ENCODE results near the gene MEX3C.

Gene MEX3C

GRCh38 chr18:51226068-51226467 is 28.6 kb upstream of the MEX3C start (continued):
- TF ChIP-seq ZNF8 (CRISPR knock-in tag; IDR thresholded peaks at IDR 0.05) (no peak), SNAI2 (CRISPR knock-in tag; IDR thresholded peaks at IDR 0.05) (no peak), ZFP30 (CRISPR knock-in tag; IDR thresholded peaks at IDR 0.05) (no peak)

GRCh38 chr18:51212606-51213005 is 15.1 kb upstream of the MEX3C start:
- TF ChIP-seq ZNF70 (CRISPR knock-in tag; IDR thresholded peaks at IDR 0.05) = no peak
- no peak for TF ChIP-seq SNAI2 (CRISPR knock-in tag; IDR thresholded peaks at IDR 0.05)
- TF ChIP-seq BACH2 (CRISPR knock-in tag; IDR thresholded peaks at IDR 0.05; ENCODE audit: borderline replicate concordance) = no peak
- TF ChIP-seq ISL1 (CRISPR knock-in tag; IDR thresholded peaks at IDR 0.05) = no peak
- no peak for TF ChIP-seq GLIS3 (CRISPR knock-in tag; IDR thresholded peaks at IDR 0.05)
- TF ChIP-seq ESRRG (CRISPR knock-in tag; IDR thresholded peaks at IDR 0.05) = no peak
- no peak for TF ChIP-seq RARB (CRISPR knock-in tag; IDR thresholded peaks at IDR 0.05)
- no peak for TF ChIP-seq TOX (CRISPR knock-in tag; IDR thresholded peaks at IDR 0.05; ENCODE audit: borderline replicate concordance)
- no peak for TF ChIP-seq CSDC2 (CRISPR knock-in tag; IDR thresholded peaks at IDR 0.05)
- no peak for TF ChIP-seq CSRNP3 (CRISPR knock-in tag; IDR thresholded peaks at IDR 0.05)
- no peak for TF ChIP-seq PATZ1 (CRISPR knock-in tag; IDR thresholded peaks at IDR 0.05; ENCODE audit: borderline replicate concordance)

GRCh38 chr18:51211552-51211951 is 14.1 kb upstream of the MEX3C start:
- TF ChIP-seq ISL1 (CRISPR knock-in tag; IDR thresholded peaks at IDR 0.05) = no peak
- no peak for TF ChIP-seq ARNTL (CRISPR knock-in tag; IDR thresholded peaks at IDR 0.05; ENCODE audit: borderline replicate concordance, low read depth)
- TF ChIP-seq ZFP30 (CRISPR knock-in tag; IDR thresholded peaks at IDR 0.05) = no peak
- TF ChIP-seq CSDC2 (CRISPR knock-in tag; IDR thresholded peaks at IDR 0.05) = no peak
- TF ChIP-seq ZNF8 (CRISPR knock-in tag; IDR thresholded peaks at IDR 0.05) = no peak
- TF ChIP-seq ZNF565 (CRISPR knock-in tag; conservative IDR thresholded peaks at IDR 0.05; ENCODE audit: low read depth) = no peak
- no peak for TF ChIP-seq ZFP3 (CRISPR knock-in tag; IDR thresholded peaks at IDR 0.05)
- TF ChIP-seq ZNF70 (CRISPR knock-in tag; IDR thresholded peaks at IDR 0.05) = no peak
- no peak for TF ChIP-seq BACH2 (CRISPR knock-in tag; IDR thresholded peaks at IDR 0.05; ENCODE audit: borderline replicate concordance)
- TF ChIP-seq TOX (CRISPR knock-in tag; IDR thresholded peaks at IDR 0.05; ENCODE audit: borderline replicate concordance) = no peak
- TF ChIP-seq TSHZ2 (CRISPR knock-in tag; IDR thresholded peaks at IDR 0.05) = no peak
- no peak for TF ChIP-seq ZC3H10 (CRISPR knock-in tag; IDR thresholded peaks at IDR 0.05)
- TF ChIP-seq POU6F1 (CRISPR knock-in tag; IDR thresholded peaks at IDR 0.05; ENCODE audit: borderline replicate concordance, low read depth) = no peak
- no peak for TF ChIP-seq PPARA (CRISPR knock-in tag; IDR thresholded peaks at IDR 0.05; ENCODE audit: borderline replicate concordance)
- TF ChIP-seq RARB (CRISPR knock-in tag; IDR thresholded peaks at IDR 0.05) = no peak
- no peak for TF ChIP-seq SNAI2 (CRISPR knock-in tag; IDR thresholded peaks at IDR 0.05)
- no peak for TF ChIP-seq GLIS3 (CRISPR knock-in tag; IDR thresholded peaks at IDR 0.05)
- no peak for TF ChIP-seq TCF4 (CRISPR knock-in tag; IDR thresholded peaks at IDR 0.05; ENCODE audit: borderline replicate concordance)
- no peak for TF ChIP-seq OSR1 (CRISPR knock-in tag; IDR thresholded peaks at IDR 0.05)
- TF ChIP-seq ESRRG (CRISPR knock-in tag; IDR thresholded peaks at IDR 0.05) = no peak

More at GRCh38 chr18:51212606-51213005, 15.1 kb upstream of the MEX3C start:
- ATAC-seq = no peak

More at GRCh38 chr18:51211552-51211951, 14.1 kb upstream of the MEX3C start:
- no peak for ATAC-seq

Measured in SK-N-SH treated with all-trans-retinoic acid at 6 μM for 48 hours (cell line).